Testis (tissue), 3 donors: ENCODE results near the gene CFAP65. TPM values are rescaled to one million over a fixed set of nuclear protein-coding genes. Genes with fewer than 3 reads are reported as not detected.

Experiments used
- DNase-seq: peaks from one replicate; pipeline ENCODE4 v3.0.0-alpha.2; 2019
- H3K27ac ChIP-seq, 2 donors: fragments of 200-600 bp; sonication (generic); one replicate each; pipeline ENCODE4 v1.5.1; 2019
- H3K27me3 ChIP-seq: fragments of 200-600 bp; sonication (generic); one replicate; pipeline ENCODE4 v1.5.1; 2019
- H3K36me3 ChIP-seq: fragments of 200-600 bp; sonication (generic); one replicate; pipeline ENCODE4 v1.5.1; 2017; ENCODE audit warnings: low read depth; ENCODE audit errors: missing control alignments
- H3K4me1 ChIP-seq: fragments of 200-600 bp; sonication (generic); one replicate; pipeline ENCODE4 v1.5.1; 2019
- H3K4me3 ChIP-seq, 2 donors: fragments of 200-600 bp; sonication (generic); one replicate each; pipeline ENCODE4 v1.5.1; 2017 to 2019
- H3K9me3 ChIP-seq: fragments of 200-600 bp; sonication (generic); one replicate; pipeline ENCODE4 v1.5.1; 2017
- POLR2A ChIP-seq: fragments of 450-650 bp; IDR thresholded peaks from one replicate; pipeline ENCODE4 v1.6.1; 2017; ENCODE audit warnings: antibody characterized with exemption, mild to moderate bottlenecking, moderate library complexity
- WGBS, 2 donors: methylation state at CpG; one replicate each; pipeline ENCODE4 v1.1.5; 2018; 5-methylcytosine and 5-hydroxymethylcytosine counted together
- intact Hi-C: fragments of 100-400 bp; cut with DNase I; formaldehyde crosslinking; loops from one replicate; pipeline ENCODE4 v1.15.1; 2023; ENCODE audit warnings: low total_unique reads
- polyA plus RNA-seq: library from polyadenylated mRNA; stranded (reverse); fragments of 350-450 nt; fragmentation: Illumina TruSeq; extraction: RNeasy Lipid Tissue Mini Kit (QIAGEN cat#74804); gene quantifications from one replicate; pipeline ENCODE4 v1.2.3, GENCODE V29; 2014; ENCODE audit warnings: low read depth, low replicate concordance; ENCODE audit not compliant: insufficient read depth
- total RNA-seq, 2 donors: library from RNA; depleted of rRNA; stranded (reverse); fragments of >200 nt; gene quantifications; one replicate each; pipeline ENCODE4 v1.2.3, GENCODE V29; 2016
- TF ChIP-seq, protein P1 (sequence below), 3 experiments: fragments of 450-650 bp in 2 of 3; fragments of 200-600 bp in 1 of 3; sonication (generic) in 1 of 3; IDR thresholded peaks; one replicate each; pipeline ENCODE4 v1.5.1; 2016 to 2019; ENCODE audit warnings: antibody characterized with exemption in 3 of 3, mild to moderate bottlenecking in 2 of 3, moderate library complexity in 1 of 3

CFAP65 gene
- total and polyA plus RNA-seq, 3 donors from 2014 or later = 15.5 to 42.9 (median 23.7) TPM

DNA sequence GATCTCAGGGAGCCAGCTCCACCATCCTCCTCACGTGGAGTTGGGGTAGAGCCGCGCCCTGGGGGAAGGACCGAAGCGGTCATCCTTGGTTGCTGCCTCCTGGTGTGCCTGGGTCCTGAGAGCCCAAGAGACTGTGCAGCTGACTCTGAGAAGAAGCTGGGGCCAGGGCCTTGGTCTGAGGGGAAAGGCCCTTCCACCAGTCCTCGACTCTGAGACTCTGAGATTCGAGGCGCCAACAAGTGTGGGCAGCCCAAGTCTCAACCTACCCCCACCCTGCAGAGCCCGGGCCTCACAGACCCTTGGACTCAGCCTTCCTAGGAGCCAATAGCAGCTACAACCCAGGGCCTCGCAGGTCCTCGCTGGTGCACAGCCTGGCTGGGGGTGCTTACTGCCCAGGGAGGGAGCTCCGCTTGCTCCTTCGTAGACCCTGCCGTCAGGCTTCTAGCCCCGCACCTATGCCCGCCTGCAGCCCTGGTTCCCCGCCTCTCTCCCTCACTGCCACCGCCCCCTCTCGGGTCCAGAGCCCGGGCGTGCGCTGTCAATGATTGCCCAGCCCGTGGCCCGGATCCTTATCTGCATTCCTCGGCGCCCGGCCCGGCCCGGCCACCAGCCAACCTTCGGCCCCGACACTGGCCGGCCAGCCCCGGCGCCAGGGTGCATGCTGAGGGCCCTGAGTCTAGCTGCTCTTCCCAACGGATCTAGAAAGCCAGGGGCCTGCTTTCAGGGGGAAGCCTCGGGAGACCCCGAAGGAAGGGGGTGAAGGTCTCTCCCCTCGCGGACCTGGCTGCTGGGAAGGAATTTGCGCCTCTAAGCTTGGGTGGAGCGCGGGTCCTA lies 17.4 kb upstream of the CFAP65 start:
- peak; percentile 59 for DNase-seq
- TF ChIP-seq, protein P1, sequence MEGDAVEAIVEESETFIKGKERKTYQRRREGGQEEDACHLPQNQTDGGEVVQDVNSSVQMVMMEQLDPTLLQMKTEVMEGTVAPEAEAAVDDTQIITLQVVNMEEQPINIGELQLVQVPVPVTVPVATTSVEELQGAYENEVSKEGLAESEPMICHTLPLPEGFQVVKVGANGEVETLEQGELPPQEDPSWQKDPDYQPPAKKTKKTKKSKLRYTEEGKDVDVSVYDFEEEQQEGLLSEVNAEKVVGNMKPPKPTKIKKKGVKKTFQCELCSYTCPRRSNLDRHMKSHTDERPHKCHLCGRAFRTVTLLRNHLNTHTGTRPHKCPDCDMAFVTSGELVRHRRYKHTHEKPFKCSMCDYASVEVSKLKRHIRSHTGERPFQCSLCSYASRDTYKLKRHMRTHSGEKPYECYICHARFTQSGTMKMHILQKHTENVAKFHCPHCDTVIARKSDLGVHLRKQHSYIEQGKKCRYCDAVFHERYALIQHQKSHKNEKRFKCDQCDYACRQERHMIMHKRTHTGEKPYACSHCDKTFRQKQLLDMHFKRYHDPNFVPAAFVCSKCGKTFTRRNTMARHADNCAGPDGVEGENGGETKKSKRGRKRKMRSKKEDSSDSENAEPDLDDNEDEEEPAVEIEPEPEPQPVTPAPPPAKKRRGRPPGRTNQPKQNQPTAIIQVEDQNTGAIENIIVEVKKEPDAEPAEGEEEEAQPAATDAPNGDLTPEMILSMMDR (IDR thresholded peaks at IDR 0.05) = no peak
- TF ChIP-seq POLR2A = no peak
- intact Hi-C loops = loop anchor here (10.0 kb wide), 1 partner anchor 96 kb away; no protein-coding TSS in a partner anchor
- Histone ChIP-seq H3K36me3 (no peaks in the 10 kb centered on the region), H3K9me3 (no peaks in the 10 kb centered on the region), H3K27me3 (no peaks in the 10 kb centered on the region), H3K27ac (no peak overlapping the region), H3K4me1 (peaks cover 20% of the 10 kb centered on the region), H3K4me3 (no peak overlapping the region)
- WGBS, 2 donors = 2 to 6% methylated on average over 15 to 42 of the region's 42 CpGs

DNA sequence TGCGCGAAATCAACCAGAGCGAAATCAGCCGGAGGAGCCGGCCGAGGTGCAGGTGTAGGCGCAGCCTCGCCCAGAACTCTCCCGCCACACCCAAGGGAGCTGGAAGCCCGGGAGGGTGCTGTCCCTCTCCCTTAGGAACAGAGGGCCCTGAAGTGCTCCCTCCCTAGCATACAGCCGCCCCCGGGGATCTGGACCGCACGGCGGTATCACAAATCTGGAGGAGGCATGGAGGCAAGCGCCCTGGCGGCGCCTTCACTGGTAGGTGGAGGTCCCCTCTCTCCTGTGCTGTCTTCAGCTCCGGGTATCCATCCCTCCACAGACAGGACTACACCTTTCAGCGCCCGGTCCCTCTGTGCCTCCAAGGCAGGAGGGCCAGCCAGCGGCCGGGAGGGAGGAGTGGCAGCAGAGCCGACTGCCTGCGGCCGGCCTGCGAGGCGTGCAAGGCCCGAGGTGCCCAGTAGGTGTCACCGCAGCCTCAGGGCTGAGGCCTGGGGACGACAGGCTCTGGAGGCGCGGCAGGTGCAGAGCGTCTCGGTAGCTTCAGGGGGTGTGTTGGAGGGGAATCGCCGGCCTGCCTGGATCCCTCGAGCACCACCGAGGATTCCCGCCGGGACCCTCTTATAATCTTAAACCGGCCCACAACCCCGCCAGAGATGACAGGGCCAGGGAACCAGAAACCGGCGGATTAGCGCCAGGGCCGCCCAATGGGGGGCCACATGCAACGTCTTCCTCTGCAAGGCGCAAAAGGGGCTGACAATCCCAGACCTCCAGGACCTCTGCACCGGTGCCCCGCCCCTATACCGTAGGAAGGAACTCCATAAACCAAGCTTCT lies 16.6 kb upstream of the CFAP65 start:
- WGBS, 2 donors = 0 to 3% methylated on average over 22 to 48 of the region's 52 CpGs
- TF ChIP-seq, protein P1 (IDR thresholded peaks at IDR 0.05) = peak; percentile 78 to 87 (median 87)
- TF ChIP-seq POLR2A = no peak
- Histone ChIP-seq H3K4me3 (peak overlapping the region in 1 of 2 donors; percentile 11), H3K27me3 (no peaks in the 10 kb centered on the region), H3K36me3 (no peaks in the 10 kb centered on the region), H3K27ac (no peak overlapping the region), H3K9me3 (no peaks in the 10 kb centered on the region), H3K4me1 (peaks cover 20% of the 10 kb centered on the region)
- intact Hi-C loops = loop anchor here (10.0 kb wide), 1 partner anchor 97 kb away; no protein-coding TSS in a partner anchor
- peak; percentile 77 for DNase-seq

DNA sequence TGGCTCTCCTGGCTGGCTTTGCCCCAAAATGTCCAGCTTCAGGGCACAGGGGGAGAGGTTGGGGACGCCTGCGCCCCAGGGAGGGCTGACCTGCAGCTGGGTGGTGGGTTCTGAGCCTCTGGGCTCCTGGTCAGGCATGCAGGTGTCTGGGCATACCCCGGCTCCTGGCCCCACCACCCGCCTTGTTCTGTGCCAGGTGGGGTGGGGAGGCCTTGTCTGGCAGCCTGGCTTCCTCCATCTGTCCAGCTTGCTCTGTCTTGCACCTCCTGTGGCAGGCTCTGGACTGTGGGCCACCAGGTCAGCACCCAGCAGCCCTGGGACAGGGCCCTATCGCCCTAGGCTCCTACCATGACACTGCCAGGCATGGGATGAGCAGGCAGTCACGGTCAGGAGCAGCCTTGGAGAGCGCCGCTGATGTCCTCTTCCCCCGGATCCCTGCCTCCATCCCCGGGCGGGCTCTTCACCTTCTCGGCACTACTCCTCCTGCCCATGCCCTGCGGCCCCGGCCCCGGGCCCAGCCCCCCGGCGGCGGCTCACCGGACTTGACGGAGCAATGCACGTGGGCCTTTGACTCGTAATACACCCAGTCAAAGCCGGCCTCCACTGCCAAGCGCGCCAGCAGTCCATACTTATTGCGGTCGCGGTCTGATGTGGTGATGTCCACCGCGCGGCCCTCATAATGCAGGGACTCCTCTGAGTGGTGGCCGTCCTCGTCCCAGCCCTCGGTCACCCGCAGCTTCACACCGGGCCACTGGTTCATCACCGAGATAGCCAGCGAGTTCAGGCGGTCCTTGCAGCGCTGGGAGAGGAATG lies 15.8 kb upstream of the CFAP65 start:
- no peak for DNase-seq
- TF ChIP-seq, protein P1 (IDR thresholded peaks at IDR 0.05) = no peak
- no peak for TF ChIP-seq POLR2A
- Histone ChIP-seq H3K27me3 (no peaks in the 10 kb centered on the region), H3K9me3 (no peaks in the 10 kb centered on the region), H3K4me3 (peak overlapping the region in 1 of 2 donors; percentile 11), H3K36me3 (no peaks in the 10 kb centered on the region), H3K4me1 (peaks cover 20% of the 10 kb centered on the region), H3K27ac (no peak overlapping the region)
- WGBS, 2 donors = 11 to 16% methylated on average over 35 to 39 of the region's 40 CpGs
- intact Hi-C loops = loop anchor here (10.0 kb wide), 1 partner anchor 98 kb away; no protein-coding TSS in a partner anchor

DNA sequence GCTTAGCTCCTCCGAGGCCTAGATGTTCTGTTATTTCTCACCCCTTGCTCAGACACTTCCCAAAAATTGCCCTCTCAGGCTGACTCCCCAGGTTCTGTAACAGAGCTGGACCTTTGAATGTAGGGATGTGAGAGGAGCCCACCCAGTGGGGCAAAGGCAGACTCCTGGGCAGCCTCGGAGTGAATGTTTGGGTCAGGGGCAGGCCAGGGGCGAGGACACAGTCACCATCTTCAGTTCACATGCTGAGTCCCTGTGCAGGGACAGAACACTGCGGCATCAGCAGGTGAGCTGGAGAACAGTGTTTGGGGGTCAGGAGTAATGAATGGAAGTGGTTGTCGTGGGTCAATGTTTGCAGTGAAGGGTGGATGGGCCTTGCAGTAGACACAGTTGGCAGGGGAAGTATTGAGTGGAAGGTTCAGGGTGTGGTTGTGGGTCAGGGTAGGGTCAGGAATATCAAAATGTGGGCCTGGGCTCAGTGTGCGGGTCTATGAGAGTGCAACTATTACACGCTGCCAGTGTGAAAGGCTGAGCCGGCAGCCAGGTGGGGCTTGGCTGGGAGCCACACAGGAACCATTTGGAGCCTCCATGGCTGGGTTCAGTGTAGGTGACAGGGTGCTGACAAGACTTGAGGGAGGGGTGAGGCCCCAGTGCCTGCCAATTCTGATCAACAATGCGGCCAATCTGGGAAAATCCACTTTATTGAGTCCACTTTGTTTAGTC lies 15.0 kb upstream of the CFAP65 start:
- WGBS, 2 donors = 80 to 84% methylated on average over 9 of the region's 9 CpGs
- DNase-seq = no peak
- Histone ChIP-seq H3K9me3 (no peaks in the 10 kb centered on the region), H3K27me3 (no peaks in the 10 kb centered on the region), H3K4me3 (no peak overlapping the region), H3K4me1 (peaks cover 20% of the 10 kb centered on the region), H3K27ac (no peak overlapping the region), H3K36me3 (no peaks in the 10 kb centered on the region)
- TF ChIP-seq POLR2A = no peak
- TF ChIP-seq, protein P1 (IDR thresholded peaks at IDR 0.05) = no peak
- intact Hi-C loops = loop anchor here (10.0 kb wide), 1 partner anchor 98 kb away; no protein-coding TSS in a partner anchor
